ENCODE data around the gene DSCAM. TPM values are rescaled to one million over a fixed set of nuclear protein-coding genes. Genes with fewer than 3 reads are reported as not detected.

Gene DSCAM
- total RNA-seq, 4 donors from 2014 or later, result 0.03 TPM; not detected in 3

- H3K9me3 ChIP-seq, result no peaks in the 10 kb centered on the region
- no peak for ATAC-seq
- no peaks in the 10 kb centered on the region for H3K27me3 ChIP-seq
- TF ChIP-seq POLR2A (IDR thresholded peaks at IDR 0.05), result no peak
- no peak for TF ChIP-seq CTCF (IDR thresholded peaks at IDR 0.05 in 4 of 5, conservative IDR thresholded peaks at IDR 0.05 in 1 of 5)
- H3K4me1 ChIP-seq, result no peaks in the 10 kb centered on the region
- in situ Hi-C loops (cut with MboI; ENCODE audit: low sequenced_read_pairs in 4 of 4) (loop anchor here in 1 of 4 donors (25.0 kb wide), 1 partner anchor 897 kb away; no protein-coding TSS in a partner anchor), intact Hi-C loops (cut with DNase I; ENCODE audit: low total_unique reads) (no loop called here)
- H3K36me3 ChIP-seq, result no peaks in the 10 kb centered on the region
- H3K27ac ChIP-seq, result no peak overlapping the region
- no peak for DNase-seq
- no peak overlapping the region for H3K4me3 ChIP-seq
These were observed 681.8 kb downstream of the DSCAM start for GRCh38 chr21:40164905-40165772.

- Histone ChIP-seq H3K27me3 (no peaks in the 10 kb centered on the region), H3K4me3 (no peak overlapping the region), H3K36me3 (no peaks in the 10 kb centered on the region), H3K9me3 (no peaks in the 10 kb centered on the region), H3K4me1 (no peaks in the 10 kb centered on the region), H3K27ac (no peak overlapping the region)
- ATAC-seq, result no peak
- intact Hi-C loops (cut with DNase I; ENCODE audit: low total_unique reads) (no loop called here), in situ Hi-C loops (cut with MboI; ENCODE audit: low sequenced_read_pairs in 4 of 4) (loop anchor here in 1 of 4 donors (25.0 kb wide), 1 partner anchor 900 kb away; no protein-coding TSS in a partner anchor)
- no peak for TF ChIP-seq POLR2A (IDR thresholded peaks at IDR 0.05)
- no peak for TF ChIP-seq CTCF (IDR thresholded peaks at IDR 0.05 in 4 of 5, conservative IDR thresholded peaks at IDR 0.05 in 1 of 5)
- no peak for DNase-seq
These were observed 684.9 kb downstream of the DSCAM start for GRCh38 chr21:40162075-40162474.

GRCh38 chr21:40160911-40161310 lies 686.0 kb downstream of the DSCAM start:
- no peak for ATAC-seq
- no peaks in the 10 kb centered on the region for H3K27me3 ChIP-seq
- H3K9me3 ChIP-seq, result no peaks in the 10 kb centered on the region
- in situ Hi-C loops (cut with MboI; ENCODE audit: low sequenced_read_pairs in 4 of 4) (loop anchor here in 1 of 4 donors (25.0 kb wide), 1 partner anchor 901 kb away; no protein-coding TSS in a partner anchor), intact Hi-C loops (cut with DNase I; ENCODE audit: low total_unique reads) (no loop called here)
- no peak overlapping the region for H3K4me3 ChIP-seq
- DNase-seq, result no peak
- no peak overlapping the region for H3K27ac ChIP-seq
- no peak for TF ChIP-seq POLR2A (IDR thresholded peaks at IDR 0.05)
- no peaks in the 10 kb centered on the region for H3K36me3 ChIP-seq
- no peaks in the 10 kb centered on the region for H3K4me1 ChIP-seq

GRCh38 chr21:40158366-40158765 lies 688.6 kb downstream of the DSCAM start:
- Histone ChIP-seq H3K36me3 (no peaks in the 10 kb centered on the region), H3K27ac (no peak overlapping the region), H3K27me3 (no peaks in the 10 kb centered on the region), H3K4me3 (no peak overlapping the region), H3K9me3 (no peaks in the 10 kb centered on the region), H3K4me1 (no peaks in the 10 kb centered on the region)
- no peak for ATAC-seq
- DNase-seq, result no peak
- intact Hi-C loops (cut with DNase I; ENCODE audit: low total_unique reads) (no loop called here), in situ Hi-C loops (cut with MboI; ENCODE audit: low sequenced_read_pairs in 4 of 4) (loop anchor here in 1 of 4 donors (25.0 kb wide), 1 partner anchor 904 kb away; no protein-coding TSS in a partner anchor)
- TF ChIP-seq POLR2A (IDR thresholded peaks at IDR 0.05), result no peak
- no peak for TF ChIP-seq CTCF (IDR thresholded peaks at IDR 0.05 in 4 of 5, conservative IDR thresholded peaks at IDR 0.05 in 1 of 5)

- intact Hi-C loops (cut with DNase I; ENCODE audit: low total_unique reads), result no loop called here
- in situ Hi-C loops (cut with MboI; ENCODE audit: low sequenced_read_pairs in 4 of 4), result loop anchor here in 1 of 4 donors (25.0 kb wide), 1 partner anchor 907 kb away; no protein-coding TSS in a partner anchor
These were observed 691.4 kb downstream of the DSCAM start for GRCh38 chr21:40155563-40155962.

More at GRCh38 chr21:40155563-40155962, 691.4 kb downstream of the DSCAM start:
- Histone ChIP-seq H3K4me1 (no peaks in the 10 kb centered on the region), H3K36me3 (no peaks in the 10 kb centered on the region), H3K4me3 (no peak overlapping the region), H3K9me3 (no peaks in the 10 kb centered on the region), H3K27ac (no peak overlapping the region), H3K27me3 (no peaks in the 10 kb centered on the region)
- DNase-seq, result no peak
- TF ChIP-seq POLR2A (IDR thresholded peaks at IDR 0.05) (no peak), CTCF (IDR thresholded peaks at IDR 0.05 in 4 of 5, conservative IDR thresholded peaks at IDR 0.05 in 1 of 5) (no peak)
- no peak for ATAC-seq
